ENCODE data around the gene SERPINB7. TPM values are rescaled to one million over a fixed set of nuclear protein-coding genes. Genes with fewer than 3 reads are reported as not detected.

Gene SERPINB7
- total RNA-seq, 1 donor from 2014 or later: 18.0 TPM

- Mint-ChIP-seq H3K4me3 (ENCODE audit: unreplicated experiment) (no peak overlapping the region), H3K4me1 (ENCODE audit: low read depth, unreplicated experiment) (peaks cover 10% of the 10 kb centered on the region), H3K36me3 (ENCODE audit: low read depth, unreplicated experiment) (no peaks in the 10 kb centered on the region), H3K9me3 (ENCODE audit: unreplicated experiment) (no peaks in the 10 kb centered on the region), H3K27me3 (ENCODE audit: low read depth, unreplicated experiment) (no peaks in the 10 kb centered on the region), H3K27ac (ENCODE audit: unreplicated experiment) (peak overlapping the region; percentile 72)
- no peak overlapping the region for H2AFZ ChIP-seq (ENCODE audit: low read depth, low read length)
- no peaks in the 10 kb centered on the region for H4K20me1 ChIP-seq (ENCODE audit: insufficient read depth, low read length)
- H3K4me2 ChIP-seq (ENCODE audit: low read length): no peak overlapping the region
- H3K4me3 ChIP-seq (ENCODE audit: insufficient read depth, low read depth, low read length): no peak overlapping the region
- no peak for FAIRE-seq
- H3K36me3 ChIP-seq (ENCODE audit: insufficient read depth, low read length): no peaks in the 10 kb centered on the region
- peaks cover 8% of the 10 kb centered on the region for H3K4me1 ChIP-seq (ENCODE audit: insufficient read depth, low read length)
- TF ChIP-seq CTCF (IDR thresholded peaks at IDR 0.05; ENCODE audit: insufficient read depth, low read depth, low read length) (no peak), EZH2 (IDR thresholded peaks at IDR 0.05; ENCODE audit: insufficient read depth, low read length) (no peak)
- no peak for DNase-seq (ENCODE audit: low read depth)
- H3K9me3 ChIP-seq (ENCODE audit: insufficient read depth, low read depth, low read length): no peaks in the 10 kb centered on the region
- H3K27me3 ChIP-seq (ENCODE audit: insufficient read depth, low read length): no peaks in the 10 kb centered on the region
- no peak overlapping the region for H3K27ac ChIP-seq (ENCODE audit: low read depth, low read length)
- H3K79me2 ChIP-seq (ENCODE audit: insufficient read depth, low read length): no peaks in the 10 kb centered on the region
- no peak overlapping the region for H3K9ac ChIP-seq (ENCODE audit: low read length)
Observed at GRCh38 chr18:63789327-63789726, 14.1 kb downstream of the SERPINB7 start.

- H3K4me1 Mint-ChIP-seq (ENCODE audit: low read depth, unreplicated experiment): peaks cover 1% of the 10 kb centered on the region
- TF ChIP-seq EZH2 (IDR thresholded peaks at IDR 0.05; ENCODE audit: insufficient read depth, low read length): no peak
- no peak for TF ChIP-seq CTCF (IDR thresholded peaks at IDR 0.05; ENCODE audit: insufficient read depth, low read depth, low read length)
- no peaks in the 10 kb centered on the region for H3K27me3 Mint-ChIP-seq (ENCODE audit: low read depth, unreplicated experiment)
- Histone ChIP-seq H3K79me2 (ENCODE audit: insufficient read depth, low read length) (no peaks in the 10 kb centered on the region), H3K27me3 (ENCODE audit: insufficient read depth, low read length) (no peaks in the 10 kb centered on the region), H3K9ac (ENCODE audit: low read length) (no peak overlapping the region), H3K27ac (ENCODE audit: low read depth, low read length) (no peak overlapping the region), H4K20me1 (ENCODE audit: insufficient read depth, low read length) (no peaks in the 10 kb centered on the region), H3K9me3 (ENCODE audit: insufficient read depth, low read depth, low read length) (no peaks in the 10 kb centered on the region), H3K4me3 (ENCODE audit: insufficient read depth, low read depth, low read length) (no peak overlapping the region), H3K4me1 (ENCODE audit: insufficient read depth, low read length) (no peaks in the 10 kb centered on the region), H3K36me3 (ENCODE audit: insufficient read depth, low read length) (no peaks in the 10 kb centered on the region), H3K4me2 (ENCODE audit: low read length) (no peak overlapping the region), H2AFZ (ENCODE audit: low read depth, low read length) (no peak overlapping the region)
- no peaks in the 10 kb centered on the region for H3K36me3 Mint-ChIP-seq (ENCODE audit: low read depth, unreplicated experiment)
- DNase-seq (ENCODE audit: low read depth): no peak
- no peaks in the 10 kb centered on the region for H3K9me3 Mint-ChIP-seq (ENCODE audit: unreplicated experiment)
- H3K27ac Mint-ChIP-seq (ENCODE audit: unreplicated experiment): no peak overlapping the region
- H3K4me3 Mint-ChIP-seq (ENCODE audit: unreplicated experiment): no peak overlapping the region
- FAIRE-seq: no peak
Observed at GRCh38 chr18:63795606-63796005, 20.4 kb downstream of the SERPINB7 start.

GRCh38 chr18:63799189-63799588 is 24.0 kb downstream of the SERPINB7 start:
- H3K36me3 Mint-ChIP-seq (ENCODE audit: low read depth, unreplicated experiment): no peaks in the 10 kb centered on the region
- no peak overlapping the region for H2AFZ ChIP-seq (ENCODE audit: low read depth, low read length)
- H3K9ac ChIP-seq (ENCODE audit: low read length): no peak overlapping the region
- no peaks in the 10 kb centered on the region for H3K9me3 Mint-ChIP-seq (ENCODE audit: unreplicated experiment)
- no peak for FAIRE-seq
- H3K4me3 Mint-ChIP-seq (ENCODE audit: unreplicated experiment): no peak overlapping the region
- H3K27ac ChIP-seq (ENCODE audit: low read depth, low read length): no peak overlapping the region
- H3K9me3 ChIP-seq (ENCODE audit: insufficient read depth, low read depth, low read length): no peaks in the 10 kb centered on the region
- H3K4me1 Mint-ChIP-seq (ENCODE audit: low read depth, unreplicated experiment): peaks cover 1% of the 10 kb centered on the region
- no peaks in the 10 kb centered on the region for H3K4me1 ChIP-seq (ENCODE audit: insufficient read depth, low read length)
- TF ChIP-seq CTCF (IDR thresholded peaks at IDR 0.05; ENCODE audit: insufficient read depth, low read depth, low read length): no peak
- TF ChIP-seq EZH2 (IDR thresholded peaks at IDR 0.05; ENCODE audit: insufficient read depth, low read length): no peak
- no peaks in the 10 kb centered on the region for H4K20me1 ChIP-seq (ENCODE audit: insufficient read depth, low read length)
- H3K27me3 Mint-ChIP-seq (ENCODE audit: low read depth, unreplicated experiment): no peaks in the 10 kb centered on the region
- H3K79me2 ChIP-seq (ENCODE audit: insufficient read depth, low read length): no peaks in the 10 kb centered on the region
- no peaks in the 10 kb centered on the region for H3K27me3 ChIP-seq (ENCODE audit: insufficient read depth, low read length)
- no peak overlapping the region for H3K27ac Mint-ChIP-seq (ENCODE audit: unreplicated experiment)
- no peak for DNase-seq (ENCODE audit: low read depth)
- H3K36me3 ChIP-seq (ENCODE audit: insufficient read depth, low read length): no peaks in the 10 kb centered on the region
- no peak overlapping the region for H3K4me3 ChIP-seq (ENCODE audit: insufficient read depth, low read depth, low read length)
- no peak overlapping the region for H3K4me2 ChIP-seq (ENCODE audit: low read length)
